NOMO-1 treated with dmso at 0.1 percent for 144 hours (cell line): ENCODE results near the gene COX5B.
"Not testable (repeated sequence)": the region's sequence is repeated elsewhere in the genome, so short reads cannot be mapped to it uniquely, and the experiment has no call there.

Experiments used
- DNase-seq: peaks from one replicate; lab custom pipeline; 2025; ENCODE audit not compliant: unreplicated experiment; lab: John Stamatoyannopoulos, UW

COX5B gene

DNA sequence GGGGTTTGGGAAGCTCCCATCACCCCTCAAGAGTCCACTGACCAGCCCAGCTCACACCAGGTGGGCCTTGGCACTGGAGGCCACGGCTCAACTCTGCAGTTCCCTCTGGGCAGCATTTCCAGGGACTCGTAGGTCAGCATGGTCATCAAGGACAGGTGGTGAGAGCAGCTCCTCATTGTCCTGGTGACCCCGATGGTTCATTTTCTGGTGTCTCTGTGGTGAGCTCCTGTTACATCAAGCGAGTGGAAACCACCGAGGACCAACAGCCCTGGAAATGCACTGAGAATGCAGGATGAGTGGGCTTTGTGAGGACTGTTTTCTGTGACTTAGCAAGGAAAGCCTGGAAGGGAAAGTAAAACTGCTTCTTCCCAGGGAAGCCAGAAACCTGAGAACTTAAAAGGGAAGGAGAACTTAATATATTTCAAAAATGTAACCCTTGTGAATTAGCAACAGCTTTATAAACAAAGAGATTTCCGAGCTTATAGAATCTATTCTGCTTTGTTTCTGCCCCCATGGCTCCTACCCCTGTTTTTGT, 26.8 kb downstream of the COX5B start:
- not testable (repeated sequence) for DNase-seq

DNA sequence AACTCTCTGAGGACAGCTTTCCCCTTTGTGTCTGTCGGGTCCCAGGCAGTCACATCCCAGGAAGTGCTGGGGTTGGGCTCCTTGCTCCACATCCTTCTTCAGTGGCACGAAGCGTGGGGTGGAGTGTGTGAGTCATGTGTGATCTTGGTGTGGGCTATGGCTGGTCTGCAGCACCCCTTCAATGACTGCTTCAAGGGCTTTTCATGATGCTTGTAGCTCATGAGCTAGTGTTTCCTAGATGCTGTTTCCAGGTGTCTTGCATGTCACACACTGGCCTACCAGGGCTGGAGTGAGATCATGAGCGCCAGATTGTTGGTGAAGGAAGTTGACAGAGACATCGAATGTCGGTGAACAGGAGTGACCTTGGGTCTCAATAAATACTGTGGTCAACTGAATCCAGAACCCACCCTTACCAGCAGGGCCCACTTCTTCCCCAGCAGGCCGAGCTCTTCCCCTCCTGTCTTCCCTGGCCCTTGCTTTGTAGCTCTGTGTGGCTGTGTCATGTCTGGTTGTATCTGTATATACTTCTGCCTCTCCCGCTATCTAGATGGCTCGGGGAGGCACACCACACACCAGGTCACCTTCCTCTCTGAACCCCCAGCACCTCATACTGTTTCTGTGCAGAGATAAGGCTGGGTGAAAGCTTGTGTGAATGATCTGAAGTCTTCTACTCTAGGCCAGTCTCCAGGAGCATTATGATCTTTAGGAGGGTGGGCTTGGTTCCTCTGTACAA, 27.5 kb downstream of the COX5B start:
- DNase-seq = no peak

DNA sequence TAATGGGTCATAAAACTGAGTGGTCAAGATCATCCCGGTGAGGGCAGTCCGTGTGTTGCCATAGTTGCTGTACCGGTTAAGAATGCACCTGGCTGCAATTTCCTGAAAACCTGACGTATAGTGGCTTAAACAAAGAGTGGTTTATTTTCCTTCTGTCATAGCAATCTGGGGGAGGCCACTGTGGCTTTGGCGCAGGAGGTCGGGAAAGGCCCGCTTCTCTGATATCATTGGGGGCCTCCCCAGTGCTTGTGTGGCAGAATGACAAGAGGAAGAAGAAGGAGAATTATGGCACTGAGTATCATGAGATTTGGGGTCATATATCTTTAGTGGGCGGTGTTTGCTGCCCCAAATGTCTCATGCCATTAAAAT, 28.0 kb downstream of the COX5B start:
- no peak for DNase-seq

DNA sequence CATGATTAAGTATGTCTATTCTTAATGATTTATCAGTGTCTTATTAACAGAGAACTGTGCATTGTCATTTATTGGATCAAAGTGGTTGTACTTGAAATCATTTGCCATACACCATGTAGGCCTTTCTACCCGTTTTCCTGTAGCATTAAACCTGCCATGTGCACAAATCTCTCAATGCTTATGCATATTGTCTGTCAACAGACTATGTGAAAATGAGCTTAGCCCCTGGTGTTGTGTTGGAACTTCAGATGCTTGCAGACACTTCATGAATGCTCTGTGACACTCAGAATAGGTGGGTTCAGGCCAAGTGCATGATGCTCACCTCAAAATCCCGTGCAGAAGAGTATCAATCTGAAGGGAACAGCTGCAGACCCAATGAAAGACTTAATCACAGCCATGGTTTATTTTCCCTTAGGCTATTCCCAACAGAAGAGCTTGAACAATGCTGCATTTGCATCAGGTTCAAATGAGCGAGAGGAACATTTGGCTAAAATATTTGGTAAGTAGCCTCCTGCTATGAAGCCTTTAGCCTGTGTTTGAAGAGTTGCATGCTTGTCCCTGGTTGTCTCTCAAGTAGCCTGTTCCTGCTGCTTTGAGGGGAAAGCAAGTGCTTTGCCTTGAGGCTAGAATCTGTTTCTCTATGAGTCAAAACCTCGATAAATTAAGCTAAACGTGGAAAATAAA, 29.7 kb downstream of the COX5B start:
- no peak for DNase-seq

DNA sequence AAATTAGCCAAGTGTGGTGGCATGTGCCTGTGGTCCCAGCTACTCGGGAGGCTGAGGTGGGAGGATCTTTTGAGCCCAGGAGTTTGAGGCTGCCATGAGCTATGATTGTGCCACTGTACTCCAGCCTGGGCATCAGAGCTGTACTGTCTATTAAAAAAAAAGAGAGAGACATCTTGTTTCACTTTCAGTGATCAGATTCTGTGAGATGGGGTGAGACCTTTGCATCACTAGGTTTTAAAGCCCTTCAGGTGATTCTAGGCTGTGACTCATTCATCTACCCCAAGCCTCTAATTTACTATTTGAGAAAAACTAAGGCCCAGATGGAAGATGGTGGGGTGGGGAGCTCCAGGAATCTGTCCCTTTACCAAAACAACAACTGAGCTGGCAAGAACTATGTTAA, 30.8 kb downstream of the COX5B start:
- DNase-seq = no peak

DNA sequence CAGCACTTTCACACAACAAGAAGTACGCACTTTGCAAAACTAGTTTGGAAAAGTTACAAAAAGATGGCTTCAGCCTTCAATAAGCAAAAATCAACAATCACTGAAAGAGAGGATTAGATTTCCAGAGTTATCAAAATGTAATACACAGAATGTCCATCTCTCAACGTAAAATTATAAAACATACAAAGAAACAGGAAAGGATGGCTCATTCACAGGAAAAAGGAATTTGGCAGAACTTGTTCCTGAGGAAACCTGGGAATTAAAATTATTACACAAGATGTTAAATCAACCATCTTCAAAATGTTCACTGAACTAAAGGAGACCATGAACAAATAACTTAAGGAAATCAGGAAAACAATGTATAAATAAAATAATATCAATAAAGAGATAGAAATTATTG, 31.6 kb downstream of the COX5B start:
- DNase-seq = no peak

DNA sequence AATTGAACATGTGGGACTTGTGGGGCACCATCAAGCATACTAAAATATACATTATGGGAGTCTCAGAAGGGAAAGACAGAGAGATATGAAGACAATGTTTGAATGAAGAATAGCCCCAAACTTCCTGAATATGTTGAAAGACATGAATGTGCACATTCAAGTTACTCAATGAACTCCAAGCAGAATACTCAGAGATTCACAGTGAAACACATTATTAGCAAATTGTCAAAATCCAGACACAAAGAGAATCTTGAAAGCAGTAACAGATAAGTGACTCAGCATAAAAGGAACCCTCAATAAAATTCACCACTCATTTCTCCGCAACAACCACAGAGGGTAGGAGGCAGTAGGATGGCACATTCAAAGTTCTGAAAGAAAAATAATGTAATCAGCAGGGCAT, 32.4 kb downstream of the COX5B start:
- no peak for DNase-seq

DNA sequence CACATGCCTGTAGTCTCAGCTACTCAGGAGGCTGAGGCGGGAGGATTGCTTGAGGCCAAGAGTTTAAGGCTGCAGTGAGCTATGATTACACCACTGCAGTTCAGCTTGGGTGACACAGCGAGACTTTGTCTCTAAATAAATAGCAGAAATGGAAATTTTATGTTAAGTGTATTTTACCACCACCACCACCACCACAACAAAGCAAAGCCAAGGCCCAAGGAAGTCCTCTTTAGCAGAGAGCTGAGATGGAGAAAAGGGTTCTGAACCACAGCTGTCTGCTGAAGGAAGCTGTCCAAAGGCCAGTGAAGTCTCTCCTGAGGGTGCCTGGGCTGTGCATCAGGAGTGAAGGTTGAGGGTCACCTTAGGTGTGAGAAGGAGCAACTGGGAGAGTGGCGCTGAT, 41.4 kb downstream of the COX5B start:
- DNase-seq = not testable (repeated sequence)

DNA sequence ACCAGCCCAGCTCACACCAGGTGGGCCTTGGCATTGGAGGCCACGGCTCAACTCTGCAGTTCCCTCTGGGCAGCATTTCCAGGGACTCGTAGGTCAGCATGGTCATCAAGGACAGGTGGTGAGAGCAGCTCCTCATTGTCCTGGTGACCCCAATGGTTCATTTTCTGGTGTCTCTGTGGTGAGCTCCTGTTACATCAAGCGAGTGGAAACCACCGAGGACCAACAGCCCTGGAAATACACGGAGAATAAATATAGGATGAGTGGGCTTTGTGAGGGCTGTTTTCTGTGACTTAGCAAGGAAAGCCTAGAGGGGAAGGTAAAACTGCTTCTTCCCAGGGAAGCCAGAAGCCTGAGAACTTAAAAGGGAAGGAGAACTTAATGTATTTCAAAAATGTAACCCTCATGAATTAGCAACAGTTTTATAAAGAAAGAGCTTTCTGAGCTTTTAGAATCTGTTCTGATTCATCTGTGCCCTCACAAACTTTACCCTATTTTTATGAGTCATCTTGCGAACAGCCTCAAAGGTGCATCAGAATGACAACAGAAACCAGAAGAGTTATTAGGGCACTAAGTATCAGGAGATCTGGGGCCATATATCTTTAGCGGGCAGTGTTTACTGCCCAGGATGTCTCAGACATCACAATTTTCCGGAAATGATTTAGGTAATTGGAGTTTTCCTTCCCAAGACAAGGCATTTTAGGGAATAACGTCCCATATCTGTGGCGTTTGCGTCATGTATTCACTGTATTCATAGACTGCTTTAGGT, 42.4 kb downstream of the COX5B start:
- no peak for DNase-seq

DNA sequence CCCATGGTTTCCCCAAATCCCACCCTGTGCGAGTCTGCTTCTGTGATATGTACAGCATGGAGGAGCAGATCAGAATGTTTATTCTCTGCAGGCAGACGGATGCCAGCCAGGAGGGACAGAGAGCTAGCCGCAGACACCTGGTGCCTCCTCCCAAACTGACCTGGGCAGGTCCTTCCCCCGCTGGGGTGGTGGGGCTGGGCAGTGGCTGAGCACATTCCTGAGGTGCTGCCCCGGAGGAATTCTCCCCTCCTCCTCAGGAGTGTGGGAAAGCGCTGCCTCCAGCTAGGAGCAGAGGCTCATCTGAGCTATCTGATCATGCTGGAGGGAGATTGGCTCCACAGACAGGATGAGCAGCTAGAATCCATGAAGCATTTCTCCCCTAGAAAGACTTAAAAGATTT, 45.3 kb downstream of the COX5B start:
- DNase-seq = no peak

DNA sequence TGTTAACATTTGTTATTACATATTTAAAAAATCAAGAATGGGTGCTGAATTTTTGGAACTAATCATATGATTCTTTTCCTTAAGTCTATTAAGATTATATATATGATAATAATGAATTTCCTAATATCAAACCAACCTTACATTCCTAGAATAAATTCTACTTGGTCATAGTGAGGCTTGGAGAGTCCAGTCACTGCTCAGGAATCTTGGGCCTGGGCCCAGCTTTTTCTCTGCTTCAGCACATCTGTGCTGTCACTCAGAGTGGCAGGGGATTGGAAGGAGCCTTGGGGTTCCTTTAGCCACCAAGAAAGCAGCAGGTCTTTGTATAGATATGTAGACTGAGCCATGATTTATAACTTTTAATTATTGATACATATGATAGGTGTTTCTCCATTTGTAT, 47.6 kb downstream of the COX5B start:
- no peak for DNase-seq

DNA sequence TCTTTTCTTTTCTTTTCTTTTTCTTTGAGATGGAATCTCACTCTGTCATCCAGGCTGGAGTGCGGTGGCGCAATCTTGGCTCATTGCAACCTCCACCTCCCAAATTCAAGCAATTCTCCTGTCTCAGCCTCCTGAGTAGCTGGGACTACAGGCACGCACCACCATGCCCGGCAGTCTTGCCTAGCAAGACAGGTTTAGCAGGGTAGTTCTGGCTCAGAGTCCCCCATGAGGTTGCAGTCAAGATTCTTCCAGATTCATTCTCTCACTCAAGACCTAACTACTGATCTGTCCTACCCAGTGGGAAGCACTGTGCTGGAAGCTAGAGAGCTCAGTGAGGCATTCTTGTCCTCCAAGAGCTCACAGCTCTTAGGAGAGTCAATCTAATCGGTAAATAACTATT, 49.9 kb downstream of the COX5B start:
- no peak for DNase-seq

DNA sequence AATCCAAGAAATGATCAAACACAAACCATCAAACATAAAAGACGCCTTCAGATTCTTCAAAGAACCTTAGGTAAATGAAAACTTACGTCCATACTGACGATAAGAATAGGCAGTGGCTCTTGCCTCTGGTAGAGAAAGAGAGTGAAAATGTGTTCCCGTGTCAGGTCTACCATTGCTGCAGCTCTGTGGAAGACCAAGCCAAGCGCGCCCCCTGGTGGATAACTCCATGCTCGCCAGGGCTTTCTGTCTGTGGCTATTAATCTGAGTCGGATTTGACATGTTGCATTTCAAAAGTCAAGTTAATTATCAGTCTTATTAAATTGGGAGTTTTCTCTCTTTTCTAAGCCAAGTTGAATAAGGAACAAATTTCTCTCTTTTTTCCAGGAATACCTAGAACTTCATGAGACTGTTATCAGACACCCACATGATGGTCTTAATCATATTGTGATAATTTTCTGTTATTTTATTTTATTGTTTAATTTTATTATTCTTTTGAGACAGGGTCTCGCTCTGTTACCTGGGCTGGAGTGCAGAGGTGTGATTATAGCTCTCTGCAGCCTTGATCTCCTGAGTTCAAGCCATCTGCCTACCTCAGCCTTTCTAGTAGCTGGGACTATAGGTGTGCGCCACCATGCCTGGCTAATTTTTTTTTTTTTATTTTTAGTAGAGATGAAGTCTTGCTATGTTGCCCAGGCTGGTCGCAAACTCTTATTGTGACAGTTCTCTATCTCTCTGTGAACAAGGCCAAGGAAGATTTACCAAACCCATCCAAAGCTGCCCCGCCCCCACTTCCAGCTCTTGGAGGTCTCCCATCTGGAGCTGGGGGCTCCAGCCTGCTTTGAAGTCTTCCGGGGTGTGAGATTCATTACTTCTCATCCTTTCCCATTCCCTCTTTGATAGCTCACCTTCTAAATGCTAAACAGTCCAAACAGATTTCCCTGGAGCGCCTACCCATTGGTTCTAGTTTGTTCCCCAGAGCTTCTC, 51.7 kb downstream of the COX5B start:
- DNase-seq = peak; percentile 50
